OCI-LY7 (cell line): ENCODE results near the gene C2CD3.

Experiments used
- CTCF ChIP-seq: fragments of 200-600 bp; sonication (generic); conservative IDR thresholded peaks from 2 replicates; pipeline ENCODE4 v1.5.1; 2014; ENCODE audit warnings: mild to moderate bottlenecking, antibody characterized with exemption, low read length, moderate library complexity, mixed read lengths
- EZH2phosphoT487 ChIP-seq: fragments of 200-600 bp; sonication (generic); IDR thresholded peaks from 2 replicates; pipeline ENCODE4 v1.6.1; 2018; ENCODE audit warnings: low read depth, borderline replicate concordance, mild to moderate bottlenecking, mixed run types, antibody characterized with exemption, low read length, moderate library complexity, mixed read lengths

DNA sequence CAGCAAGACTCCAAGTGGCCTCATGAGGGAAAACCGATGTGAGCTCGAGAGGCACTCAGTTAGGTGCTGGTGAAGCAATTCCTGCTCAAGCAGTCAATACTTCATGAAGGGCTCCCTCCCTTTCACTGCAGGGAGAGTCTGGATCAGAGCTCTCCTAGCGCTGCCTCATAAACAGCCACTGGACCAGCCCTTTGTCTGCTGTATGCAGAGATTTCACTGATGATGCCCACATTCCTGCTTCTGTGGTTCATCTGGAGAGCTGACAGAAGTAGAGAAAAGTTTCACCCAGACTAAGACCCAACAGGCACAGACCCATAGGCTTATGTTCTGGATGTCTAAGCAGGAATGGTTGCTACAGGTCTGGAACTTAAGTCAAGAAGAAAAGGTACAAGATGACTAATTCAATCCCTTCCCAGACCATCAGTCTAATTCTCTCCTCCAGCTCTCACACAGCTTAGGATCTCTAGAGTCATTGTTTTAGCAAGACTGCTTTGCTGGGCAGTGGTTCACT, 192.2 kb downstream of the C2CD3 start:
- no peak for TF ChIP-seq CTCF
- no peak for TF ChIP-seq EZH2phosphoT487
